ENCODE measurements around the gene MYLIP.

The MYLIP gene

DNA sequence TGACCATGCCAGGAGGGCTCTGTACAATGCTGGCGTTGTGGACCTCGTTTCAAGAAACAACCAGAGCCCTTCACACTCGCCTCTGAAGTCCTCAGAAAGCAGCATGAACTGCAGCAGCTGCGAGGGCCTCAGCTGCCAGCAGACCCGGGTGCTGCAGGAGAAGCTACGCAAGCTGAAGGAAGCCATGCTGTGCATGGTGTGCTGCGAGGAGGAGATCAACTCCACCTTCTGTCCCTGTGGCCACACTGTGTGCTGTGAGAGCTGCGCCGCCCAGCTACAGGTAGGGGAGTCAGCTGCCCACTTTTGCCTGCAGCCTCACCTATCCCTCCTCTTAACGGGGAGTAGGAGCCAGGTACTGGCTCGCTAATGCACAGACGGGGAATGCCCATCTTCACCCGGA lies 16.2 kb downstream of the MYLIP start:
- no peak for DNase-seq

DNA sequence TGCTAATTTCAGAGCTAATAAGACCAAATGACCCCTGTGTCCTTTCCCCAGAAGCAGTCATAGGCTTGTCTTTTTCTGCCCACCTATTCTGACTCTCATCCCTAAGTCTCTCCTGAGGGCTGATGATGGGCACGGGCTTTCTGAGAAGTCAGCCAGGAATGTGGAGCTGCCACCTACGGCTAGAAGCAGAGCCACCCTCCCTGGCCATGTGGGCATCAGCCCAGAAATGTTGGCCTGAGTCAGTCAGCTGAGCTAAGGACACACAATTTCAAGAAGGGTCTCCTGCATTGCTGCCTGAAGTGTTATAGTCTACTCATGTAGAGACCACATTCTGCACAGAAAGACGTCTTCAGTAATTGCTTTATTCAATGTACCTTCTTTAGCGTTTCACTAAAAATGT lies 17.1 kb downstream of the MYLIP start:
- DNase-seq: no peak

DNA sequence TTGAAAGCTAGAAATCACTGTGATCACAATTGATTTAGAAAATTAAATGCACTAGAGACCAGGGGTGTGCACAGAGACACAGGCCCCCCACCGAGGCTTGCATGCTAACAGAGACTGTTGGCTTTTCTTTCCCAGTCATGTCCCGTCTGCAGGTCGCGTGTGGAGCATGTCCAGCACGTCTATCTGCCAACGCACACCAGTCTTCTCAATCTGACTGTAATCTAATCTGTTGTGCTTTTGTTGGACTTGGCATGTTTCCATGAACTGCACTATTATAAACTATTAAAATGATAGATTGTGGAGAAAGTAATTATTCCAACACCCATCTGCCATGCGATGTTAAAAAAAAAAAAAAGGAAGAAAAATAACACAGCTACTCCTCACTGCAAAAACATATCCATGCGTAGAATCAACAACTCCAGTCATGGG lies 17.7 kb downstream of the MYLIP start:
- no peak for DNase-seq

DNA sequence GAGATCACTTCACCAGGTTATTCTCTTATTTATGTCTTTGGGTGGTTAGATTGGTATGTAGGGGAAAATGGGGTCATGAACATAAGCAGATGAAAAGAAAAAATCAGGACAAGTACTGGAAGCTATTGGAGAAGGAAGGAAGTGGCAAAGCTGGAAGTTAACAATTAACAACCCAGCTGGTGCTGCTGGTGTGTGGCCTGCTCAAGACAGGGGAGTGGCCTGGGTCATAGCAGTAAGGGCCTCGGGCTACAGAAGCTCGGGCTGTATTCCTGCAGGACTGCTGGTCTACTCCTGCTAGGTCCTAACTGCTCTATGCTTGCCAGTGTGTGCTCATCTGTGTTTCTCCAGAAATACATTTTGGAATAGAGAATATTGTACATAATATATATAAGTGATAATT lies 19.6 kb downstream of the MYLIP start:
- DNase-seq: no peak

DNA sequence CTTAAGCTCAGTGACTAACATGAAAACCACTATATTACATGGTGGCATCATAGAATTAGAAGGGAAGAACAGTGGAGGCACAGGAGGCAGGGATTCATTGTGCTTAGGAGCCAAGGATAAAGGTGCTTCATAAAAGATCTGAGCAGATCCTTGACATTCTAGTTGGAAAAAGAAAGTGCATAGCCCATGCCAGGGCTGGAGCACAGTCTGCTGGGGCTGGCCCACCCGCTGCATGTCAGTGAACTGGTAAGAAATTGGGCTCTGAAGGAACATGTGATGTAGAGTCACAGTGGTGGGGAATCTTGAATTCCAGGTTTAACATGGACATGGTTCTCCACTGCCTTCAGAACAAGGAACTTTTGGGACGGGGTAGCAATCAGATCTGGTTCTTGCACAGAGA lies 20.4 kb downstream of the MYLIP start:
- DNase-seq: no peak

DNA sequence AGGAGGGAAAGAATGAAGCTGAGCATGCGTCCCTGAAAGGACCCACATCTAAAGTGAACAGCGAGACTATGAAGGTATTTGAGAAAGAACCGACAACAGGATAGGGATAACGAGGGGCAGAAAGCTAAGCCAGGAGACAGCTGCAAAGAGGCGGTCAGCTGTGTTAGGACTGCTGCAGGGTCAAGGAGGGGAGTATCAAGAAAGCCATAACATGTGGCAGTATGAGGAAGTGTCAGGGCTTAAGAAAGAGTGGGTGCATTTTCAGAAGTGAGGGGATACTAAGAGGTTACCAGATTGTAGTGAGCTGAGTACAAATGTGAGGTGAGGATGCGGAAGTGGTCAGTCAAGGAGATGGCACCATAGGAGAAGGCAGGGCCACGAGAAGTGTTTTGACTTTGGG lies 21.2 kb downstream of the MYLIP start:
- no peak for DNase-seq

DNA sequence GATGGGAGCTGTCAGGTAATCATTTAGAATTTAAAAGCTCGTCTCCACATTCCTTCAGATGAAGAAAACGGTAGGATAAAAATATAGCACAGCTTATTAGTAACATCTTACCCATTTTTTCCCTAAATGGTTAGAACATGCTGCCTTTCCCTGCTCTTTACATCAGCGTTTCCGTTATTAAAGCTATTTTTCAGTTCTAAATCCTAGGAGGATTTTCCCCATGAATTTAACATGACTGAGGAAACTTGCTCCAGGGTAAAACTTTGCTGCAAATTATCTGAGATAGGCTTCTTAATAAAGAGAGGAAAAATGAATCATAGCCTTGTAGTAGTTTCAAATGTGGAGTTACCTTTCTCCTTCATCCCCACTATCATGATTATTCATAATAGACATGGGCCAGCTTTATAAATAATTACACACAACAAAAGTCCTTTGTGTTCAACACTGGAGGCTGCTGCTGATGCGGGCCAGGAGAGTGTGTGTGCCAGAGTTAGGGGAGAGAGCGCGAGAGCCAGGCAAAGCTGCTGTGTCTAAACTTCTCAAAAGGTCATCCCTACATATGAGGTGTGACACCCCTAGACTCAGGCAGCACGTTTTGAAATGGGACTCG lies 24.4 kb downstream of the MYLIP start:
- DNase-seq: no peak

DNA sequence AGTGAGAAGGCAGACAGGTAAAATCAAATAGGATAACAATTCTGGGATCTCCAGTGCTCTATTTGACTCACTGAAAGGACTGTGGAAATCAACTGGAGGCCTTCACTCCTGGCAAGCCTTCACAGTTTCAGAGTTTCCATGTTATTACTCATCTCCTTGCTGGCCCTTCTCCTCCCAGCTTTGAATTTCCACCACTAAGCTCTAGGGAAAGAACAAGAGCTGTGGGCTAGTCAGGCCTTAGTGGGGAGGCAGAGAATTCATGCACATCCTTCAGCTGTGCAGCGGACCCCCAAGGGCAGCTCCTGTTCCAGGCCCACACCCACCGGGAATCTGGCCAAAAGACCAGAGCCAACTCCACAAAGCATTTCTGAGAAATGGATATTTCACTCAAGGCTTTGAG lies 26.0 kb downstream of the MYLIP start:
- no peak for DNase-seq

DNA sequence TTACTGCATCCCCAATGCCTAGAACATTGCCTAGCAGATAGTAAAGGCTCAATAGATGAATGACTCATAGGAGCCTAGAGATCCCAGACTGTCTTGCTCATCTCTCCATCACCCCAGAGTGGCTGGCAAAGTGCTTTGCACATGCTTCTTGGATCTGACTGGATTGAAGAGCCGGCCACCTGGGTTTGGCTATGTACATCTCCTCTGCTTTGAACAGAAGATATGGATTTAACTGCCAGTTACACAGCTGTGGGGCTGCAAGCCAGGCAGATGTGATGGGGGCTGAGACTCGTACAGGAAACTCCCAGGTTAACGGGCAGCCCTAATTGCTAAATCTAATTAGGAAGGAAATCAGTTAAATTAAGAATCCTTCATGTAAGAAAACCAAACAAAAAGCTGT lies 28.6 kb downstream of the MYLIP start:
- no peak for DNase-seq

DNA sequence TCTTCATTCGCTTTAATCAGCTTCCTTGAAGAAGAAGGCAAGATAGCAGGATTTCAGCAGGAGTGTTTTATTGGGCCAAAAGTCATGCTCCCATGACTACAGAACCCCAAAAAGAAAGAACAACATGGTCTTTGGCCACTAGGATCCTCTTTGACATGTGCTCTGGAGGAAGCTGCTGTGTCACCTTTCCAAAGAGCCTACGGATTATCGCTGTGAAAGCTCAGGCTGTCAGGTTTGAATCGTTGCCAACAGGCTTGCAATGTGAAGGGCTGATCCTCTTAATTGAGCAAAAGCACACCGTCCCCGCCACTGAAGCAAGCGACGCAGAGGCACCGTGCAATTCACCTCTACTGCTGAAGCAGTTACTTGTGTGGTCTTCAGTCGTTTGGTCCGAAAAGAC lies 29.0 kb downstream of the MYLIP start:
- DNase-seq: no peak

DNA sequence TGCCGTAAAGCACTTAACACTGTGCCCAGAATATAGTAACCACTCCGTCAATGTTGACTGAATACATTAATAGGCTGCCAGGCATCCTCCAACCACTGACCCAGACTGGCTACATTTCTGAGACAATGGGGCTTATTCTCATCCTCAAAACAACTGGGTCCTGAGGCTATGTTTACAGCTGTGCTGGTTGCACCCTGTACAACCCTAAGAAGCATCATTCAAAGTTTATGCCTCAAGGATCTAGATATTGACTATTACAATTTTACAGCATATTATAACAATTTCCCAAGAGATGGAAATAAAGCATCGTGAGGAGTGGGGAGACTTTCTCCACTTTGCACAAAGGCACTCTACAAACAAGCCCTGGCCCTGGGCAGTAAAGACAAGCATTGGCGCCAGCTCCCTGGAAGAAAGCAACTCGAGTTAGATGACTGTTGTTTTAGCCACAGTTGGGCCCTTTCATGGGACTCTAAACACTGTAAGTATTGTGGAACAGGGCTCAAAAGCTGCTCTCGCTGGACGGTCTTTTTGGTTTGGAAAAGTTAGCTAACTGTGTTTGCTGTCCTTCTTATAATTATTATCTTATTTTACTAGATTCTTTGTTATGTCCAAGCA lies 30.2 kb downstream of the MYLIP start:
- DNase-seq: no peak

DNA sequence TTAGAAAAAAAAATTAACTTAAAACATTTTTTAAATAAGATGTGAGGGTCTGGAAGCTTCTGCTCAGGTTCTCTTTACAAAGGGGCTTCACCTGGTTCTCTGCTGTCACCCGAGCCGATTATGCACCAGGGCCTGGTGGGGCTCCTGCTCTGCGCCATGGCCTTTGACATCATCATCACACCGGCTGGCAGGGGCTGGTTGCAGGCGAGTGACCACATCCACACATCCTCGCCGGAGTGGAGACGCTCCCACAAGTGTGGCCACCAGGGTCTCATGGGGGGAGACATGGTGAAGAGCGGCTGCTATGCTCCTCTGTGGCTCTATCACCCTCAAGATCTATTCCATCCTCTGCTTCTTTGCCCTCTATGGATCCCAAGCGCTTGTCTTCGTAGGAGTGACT lies 31.9 kb downstream of the MYLIP start:
- no peak for DNase-seq

DNA sequence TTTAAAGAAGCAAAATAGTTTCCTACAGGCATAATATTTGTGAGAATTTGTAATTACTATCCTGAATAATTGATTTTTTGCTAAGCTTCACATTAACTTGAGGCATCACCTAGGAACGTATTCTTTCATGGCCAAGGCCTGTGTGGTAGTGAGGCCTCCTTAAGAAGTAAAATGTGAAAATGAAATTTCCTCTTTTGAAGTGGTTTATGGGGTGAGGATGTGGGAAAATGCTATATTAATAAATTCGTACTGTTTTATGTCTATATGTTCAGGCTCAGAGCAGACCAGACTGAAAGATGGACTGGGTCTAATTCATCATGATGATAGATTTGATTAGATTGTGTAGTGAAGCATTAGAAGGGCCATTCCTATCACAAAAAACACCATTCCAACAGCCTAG lies 33.1 kb downstream of the MYLIP start:
- DNase-seq: no peak

DNA sequence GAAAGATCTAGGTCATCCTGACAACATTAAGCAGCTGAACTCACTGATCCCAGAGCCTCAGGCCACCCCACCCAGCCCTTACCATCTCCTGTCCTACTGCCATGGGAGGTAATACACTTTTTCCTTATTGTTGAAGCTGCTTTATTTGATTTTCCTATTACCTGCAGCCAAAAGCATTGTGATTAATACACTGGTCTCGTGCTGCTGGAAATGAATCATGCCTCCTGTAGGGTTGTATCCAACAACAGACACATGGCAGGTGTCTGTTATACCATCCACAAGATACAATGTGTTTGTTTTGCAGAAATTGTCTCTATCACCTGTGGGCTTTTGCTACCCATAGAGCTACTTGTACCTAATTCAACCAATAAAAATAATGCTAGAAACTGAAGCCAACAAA lies 34.2 kb downstream of the MYLIP start:
- DNase-seq: no peak

DNA sequence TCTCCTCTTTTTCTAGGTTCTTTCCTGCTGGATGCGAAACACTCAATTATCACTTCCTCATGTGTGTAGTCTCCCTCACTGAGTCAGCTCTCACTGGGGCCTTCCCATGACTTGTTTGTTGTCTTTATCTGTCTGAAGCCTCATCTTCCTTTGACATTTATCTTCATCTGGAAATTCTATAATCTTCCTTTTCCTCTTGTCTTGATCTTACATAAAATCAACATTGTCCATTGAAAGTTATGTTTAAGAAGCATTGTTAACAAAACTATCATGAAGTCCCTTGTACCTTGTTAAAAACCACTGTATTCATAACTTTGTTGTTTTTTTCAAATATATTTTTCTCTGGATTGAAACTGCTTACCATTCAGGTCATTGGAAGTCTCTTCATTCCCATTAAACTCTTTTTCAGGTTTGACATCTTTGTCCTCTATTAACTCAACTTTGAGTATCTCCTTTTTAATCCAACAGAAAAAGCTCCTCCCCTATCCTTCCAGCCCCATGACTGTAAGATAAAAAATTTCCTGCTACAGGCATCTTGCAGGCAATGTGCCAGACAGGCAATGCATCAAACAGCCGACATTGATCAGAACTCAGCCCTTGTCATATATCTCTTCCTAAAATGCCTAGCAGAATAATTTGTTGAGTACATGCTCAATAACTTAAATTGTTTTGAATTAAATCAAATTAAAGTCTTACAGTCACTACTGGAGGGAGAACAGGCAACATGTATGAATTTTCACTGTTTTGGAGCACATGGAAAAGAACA lies 34.8 kb downstream of the MYLIP start:
- DNase-seq: no peak

DNA sequence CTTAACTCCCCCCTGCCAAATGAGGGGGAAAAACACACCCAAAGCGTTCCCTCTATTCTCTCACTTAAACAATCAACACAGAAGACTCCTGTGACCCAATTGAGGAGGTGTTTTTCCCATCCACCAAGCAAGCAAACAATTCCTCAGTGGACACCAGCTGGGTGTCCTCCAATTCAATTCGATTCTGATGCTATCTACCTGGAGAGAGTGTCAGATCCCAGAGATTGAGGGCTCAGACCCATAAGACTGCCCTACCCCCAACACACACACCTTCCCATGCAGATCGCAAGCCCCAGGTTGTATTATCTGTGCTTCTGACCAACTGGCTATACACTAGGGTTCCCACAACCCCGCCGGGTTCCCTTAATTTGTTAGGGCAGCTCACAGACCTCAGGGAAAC lies 36.8 kb downstream of the MYLIP start:
- DNase-seq: no peak

DNA sequence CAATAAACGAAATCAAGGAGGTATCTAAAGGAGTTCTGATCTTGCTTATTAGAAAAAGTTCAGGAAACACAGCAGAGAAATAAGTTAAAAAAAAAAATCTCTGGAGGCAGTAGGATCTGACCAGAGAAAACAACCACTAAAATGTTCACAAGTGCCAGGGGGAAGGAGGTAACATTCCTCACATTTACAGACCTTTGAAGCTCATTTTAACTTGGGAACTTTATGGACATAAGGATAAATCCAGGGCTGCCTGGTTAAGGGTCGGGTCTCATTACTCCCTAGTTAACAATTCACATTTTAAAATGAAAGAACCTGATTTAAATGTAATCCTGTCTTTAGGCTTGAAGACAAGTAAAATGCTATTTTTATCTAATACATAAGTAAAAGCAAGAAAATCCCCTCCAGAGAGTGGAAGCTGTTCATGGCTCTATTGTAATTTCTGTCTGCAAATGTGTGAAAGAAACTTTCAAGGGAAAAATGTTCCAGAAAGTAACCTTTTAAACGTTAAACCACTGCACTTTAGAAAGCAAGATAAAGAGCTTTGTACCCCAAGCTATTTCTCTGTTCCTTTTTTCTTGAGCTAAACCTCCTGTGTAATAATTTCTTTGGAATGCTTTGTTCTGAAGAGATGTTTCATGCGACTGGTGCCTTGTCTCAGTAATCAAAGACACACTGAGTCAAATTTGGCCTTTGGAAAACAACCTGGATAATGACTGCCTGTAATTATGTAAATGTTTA lies 38.2 kb downstream of the MYLIP start:
- DNase-seq: no peak

DNA sequence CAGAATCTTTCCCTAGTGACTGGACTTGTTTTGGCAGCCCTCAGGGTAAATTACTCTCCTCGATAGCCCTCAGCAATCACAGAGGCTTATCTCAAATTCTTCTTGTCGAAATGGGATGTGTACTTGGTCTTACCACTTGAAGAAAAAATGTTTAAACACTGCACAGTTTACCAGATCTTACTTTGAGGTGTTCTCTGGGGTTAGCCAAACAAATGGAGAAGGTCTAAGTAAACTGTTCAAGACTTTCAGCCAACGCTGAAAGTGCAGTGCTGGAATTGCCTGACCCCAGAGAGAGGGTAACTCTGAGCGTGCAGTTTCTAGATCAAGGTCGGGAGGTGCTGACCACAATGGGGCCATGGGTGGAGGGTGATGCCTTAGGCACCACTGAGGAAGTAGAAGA lies 39.2 kb downstream of the MYLIP start:
- DNase-seq: no peak

DNA sequence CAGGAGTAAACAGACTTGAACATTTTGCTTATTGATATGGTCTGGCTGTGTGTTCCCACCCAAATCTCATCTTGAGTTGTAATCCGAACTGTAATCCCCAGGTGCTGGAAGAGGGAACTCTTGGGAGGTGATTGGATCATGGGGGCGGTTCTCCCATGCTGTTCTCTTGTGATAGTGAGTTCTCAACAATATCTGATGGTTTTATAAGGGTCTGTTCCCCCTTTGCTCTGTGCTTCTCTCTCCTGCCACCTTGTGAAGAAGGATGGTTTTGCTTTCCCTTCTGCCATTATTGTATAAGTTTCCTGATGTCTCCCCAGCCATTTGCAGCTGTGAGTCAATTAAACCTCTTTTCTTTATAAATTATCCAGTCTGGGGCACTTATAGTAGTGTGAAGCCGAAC lies 40.0 kb downstream of the MYLIP start:
- no peak for DNase-seq

DNA sequence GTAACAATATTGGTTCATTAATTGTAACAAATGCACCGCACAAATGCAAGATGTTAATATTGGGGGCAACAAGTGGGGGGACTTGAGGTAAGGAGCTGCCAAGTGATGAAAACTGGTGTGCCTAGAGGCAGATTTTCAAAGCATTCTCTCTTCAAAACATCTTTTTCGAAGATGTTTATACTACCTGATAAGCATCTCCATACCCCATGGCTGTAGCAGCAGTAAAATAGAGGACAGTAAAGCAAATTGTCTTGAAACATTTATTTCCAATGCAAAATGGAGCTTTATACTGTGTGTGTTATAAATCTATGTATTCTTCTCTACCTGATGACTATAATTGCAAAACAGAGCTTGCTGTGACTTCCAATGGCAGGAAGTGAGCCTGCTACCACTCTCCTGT lies 42.5 kb downstream of the MYLIP start:
- DNase-seq: no peak

DNA sequence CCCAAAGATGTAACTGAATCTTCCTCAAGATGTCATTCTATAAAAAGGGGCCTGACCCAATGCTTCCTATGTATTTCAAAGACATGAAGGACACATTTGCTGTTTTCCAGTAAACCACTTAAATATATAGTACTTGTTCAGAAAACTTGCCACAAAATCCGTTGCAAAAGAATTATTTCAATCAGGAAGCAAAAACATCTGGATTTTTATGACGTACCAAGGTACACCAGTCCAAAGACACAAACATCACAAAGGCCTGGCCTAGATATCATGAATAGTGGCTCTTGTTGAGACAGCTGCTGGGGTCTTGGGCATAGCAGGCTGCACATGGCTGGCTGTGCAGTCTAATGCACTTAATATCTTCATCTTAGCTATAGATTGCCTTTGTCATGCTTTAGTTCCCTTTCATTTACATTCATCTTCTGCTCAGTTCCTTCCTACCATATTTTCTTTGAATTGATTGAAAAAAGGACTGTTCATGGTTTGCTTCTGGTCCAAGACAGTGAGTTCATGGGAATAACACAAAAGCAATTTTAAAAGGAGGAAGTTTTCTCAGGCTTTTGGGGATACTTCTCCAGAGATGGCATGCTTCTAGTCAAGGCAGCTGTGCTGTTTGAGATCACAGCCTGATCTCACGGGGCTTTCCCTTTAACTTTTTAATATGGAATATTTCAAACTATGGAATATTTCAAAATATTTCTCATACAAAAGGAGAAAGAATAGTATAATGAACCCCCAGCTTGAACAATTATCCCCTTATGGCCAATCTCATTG lies 44.5 kb downstream of the MYLIP start:
- DNase-seq: no peak

DNA sequence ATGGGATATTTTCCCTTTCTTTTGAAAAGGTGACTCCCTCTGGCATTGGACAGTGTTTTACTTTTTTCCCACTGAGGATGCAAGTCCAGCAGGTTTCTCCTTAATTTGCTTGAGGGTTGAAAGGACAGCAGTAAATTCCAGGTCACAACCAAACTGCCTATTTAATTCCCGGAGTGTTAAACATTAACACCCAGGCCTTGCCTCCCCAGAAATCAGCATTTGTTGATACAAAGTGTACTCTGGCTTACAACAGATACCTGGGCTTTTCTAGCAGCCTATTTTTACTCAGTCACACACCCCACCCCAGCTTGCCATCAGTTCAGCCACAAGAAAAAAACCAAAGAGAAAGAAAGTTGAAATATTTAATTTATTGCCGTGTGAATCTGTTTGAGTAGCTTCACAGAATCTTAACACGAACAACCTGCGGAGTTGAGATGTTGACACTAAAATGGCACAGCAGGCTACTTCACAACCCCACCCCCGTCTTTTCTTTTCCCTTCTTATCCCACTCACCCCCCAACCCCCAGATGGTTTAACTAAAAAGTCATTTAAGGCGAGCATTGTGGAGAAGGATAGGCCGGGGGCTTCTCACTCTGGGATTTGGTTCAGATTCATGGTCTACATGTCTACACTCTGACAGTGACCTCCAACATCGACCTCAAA lies 45.7 kb downstream of the MYLIP start:
- no peak for DNase-seq

Data from activated CD4-positive, alpha-beta T cell treated with anti-CD3 and anti-CD28 coated beads for 4 hours (primary cell).